GM21447 (cell line): Measurements from ENCODE around the gene KCNV2.
A peak's percentile ranks its signal among the peaks of the same experiment; 100 is the strongest.
"Not testable (repeated sequence)": the region's sequence is repeated elsewhere in the genome, so short reads cannot be mapped to it uniquely, and the experiment has no call there.

Experiments
- ATAC-seq: cut with Tn5 transposase; IDR thresholded peaks from one replicate; pipeline ENCODE4 v1.9.1; 2021; ENCODE audit not compliant: unreplicated experiment

KCNV2 gene

DNA sequence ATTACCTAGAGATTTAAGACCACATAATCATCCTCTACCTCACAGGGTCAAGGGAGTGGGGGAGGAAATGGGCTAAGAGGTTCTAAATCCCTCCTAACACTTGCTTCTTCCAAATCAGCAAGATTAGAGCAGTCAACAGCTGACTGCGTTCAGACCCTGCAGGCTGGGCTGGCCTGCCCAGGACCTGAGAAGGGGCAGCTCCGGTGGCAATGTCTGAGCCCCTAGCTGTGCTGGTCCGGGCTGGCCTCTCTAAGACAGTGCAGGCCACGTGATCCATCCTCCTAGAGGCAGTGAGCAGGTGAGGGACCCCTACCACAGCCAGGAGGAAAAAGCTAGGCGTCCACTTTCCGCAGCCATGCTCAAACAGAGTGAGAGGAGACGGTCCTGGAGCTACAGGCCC is at the start of gene KCNV2:
Gene KCNV2 (plus strand): TSS at position 126 of the 400 bp plus-strand sequence. CDS start 230 bp downstream, at position 356.
- no peak for ATAC-seq

DNA sequence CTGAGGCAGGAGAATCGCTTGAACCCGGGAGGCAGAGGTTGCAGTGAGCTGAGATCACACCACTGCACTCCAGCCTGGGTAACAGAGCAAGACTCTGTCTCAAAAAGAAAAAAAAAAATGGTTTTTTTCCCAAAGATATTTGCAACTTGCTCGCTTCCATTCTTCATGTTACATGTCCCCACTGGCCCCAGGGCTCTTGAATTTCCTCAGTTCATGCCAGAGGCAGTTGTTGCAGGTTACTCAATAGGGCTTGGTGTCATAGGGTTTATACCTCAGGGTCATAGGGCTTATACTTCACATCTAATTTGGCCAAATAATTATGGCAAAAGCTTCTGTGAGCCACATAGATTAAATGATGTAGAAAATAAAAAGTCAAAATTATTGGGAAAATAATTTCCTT is 44.1 kb upstream of the KCNV2 start:
- no peak for ATAC-seq

DNA sequence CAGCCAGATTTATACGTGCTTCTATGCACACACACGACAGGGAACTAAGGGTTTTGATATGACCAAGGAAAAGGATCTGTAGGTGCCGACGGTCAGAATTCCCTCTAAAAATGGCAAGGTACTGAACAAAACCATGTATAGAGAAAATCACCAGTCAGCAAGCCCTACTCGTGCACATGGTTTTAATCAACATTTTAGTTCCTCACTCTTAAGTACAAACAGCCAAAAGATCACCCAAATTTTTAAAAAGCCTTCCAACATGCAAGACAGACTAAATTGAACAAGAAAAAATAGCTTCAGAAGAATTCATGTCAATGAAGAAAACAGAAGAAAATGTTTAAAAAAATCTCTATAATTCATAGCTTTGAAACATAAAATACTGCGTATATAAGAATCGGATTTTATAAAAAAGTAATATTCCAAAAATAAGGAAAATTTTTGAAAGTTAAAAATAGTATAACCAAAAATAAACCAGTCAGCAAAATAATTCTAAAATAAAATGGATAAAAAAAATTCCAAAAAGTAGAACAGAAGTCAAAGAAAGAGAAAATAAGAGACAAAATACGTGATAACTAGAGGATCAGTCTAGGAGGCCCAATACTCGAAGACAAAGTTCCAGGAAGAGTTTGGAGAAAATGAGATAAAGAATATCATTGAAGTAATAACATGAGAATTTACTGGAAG is 43.0 kb upstream of the KCNV2 start:
- no peak for ATAC-seq

DNA sequence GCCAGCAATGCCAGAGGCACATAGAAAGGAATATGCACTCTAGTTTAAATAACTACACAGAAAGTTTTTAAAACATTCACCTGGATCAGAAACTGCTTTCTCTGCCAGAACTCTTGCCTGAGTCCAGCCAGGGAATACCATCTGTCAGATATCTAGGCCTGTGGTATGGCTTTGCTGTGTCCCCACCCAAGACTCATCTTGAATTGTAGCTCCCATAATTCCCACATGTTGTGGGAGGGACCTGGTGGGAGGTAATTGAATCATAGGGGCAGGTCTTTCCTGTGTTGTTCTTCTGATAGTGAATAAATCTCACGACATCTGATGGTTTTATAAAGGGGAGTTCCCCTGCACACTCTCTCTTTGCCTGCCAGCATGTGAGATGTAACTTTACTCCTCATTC is 41.5 kb upstream of the KCNV2 start:
- ATAC-seq, result no peak

DNA sequence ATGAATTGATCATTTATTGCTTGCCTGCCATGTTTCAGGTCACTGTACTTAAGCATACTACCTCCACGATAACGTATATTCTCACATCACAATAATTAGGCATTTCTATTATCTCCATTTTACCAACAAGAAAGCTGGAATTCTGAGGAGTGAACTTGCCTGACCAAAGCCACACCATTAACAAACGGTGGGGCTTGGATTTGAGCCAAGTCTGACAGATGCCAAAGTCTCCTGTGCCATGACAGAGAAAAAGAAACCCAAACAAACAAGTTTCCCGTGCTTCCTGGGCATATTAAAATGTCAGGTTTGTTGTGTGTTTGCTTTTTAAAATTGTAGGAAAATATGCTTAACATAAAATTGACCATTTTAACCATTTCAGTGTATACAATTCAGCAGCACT is 40.8 kb upstream of the KCNV2 start:
- ATAC-seq, result no peak

DNA sequence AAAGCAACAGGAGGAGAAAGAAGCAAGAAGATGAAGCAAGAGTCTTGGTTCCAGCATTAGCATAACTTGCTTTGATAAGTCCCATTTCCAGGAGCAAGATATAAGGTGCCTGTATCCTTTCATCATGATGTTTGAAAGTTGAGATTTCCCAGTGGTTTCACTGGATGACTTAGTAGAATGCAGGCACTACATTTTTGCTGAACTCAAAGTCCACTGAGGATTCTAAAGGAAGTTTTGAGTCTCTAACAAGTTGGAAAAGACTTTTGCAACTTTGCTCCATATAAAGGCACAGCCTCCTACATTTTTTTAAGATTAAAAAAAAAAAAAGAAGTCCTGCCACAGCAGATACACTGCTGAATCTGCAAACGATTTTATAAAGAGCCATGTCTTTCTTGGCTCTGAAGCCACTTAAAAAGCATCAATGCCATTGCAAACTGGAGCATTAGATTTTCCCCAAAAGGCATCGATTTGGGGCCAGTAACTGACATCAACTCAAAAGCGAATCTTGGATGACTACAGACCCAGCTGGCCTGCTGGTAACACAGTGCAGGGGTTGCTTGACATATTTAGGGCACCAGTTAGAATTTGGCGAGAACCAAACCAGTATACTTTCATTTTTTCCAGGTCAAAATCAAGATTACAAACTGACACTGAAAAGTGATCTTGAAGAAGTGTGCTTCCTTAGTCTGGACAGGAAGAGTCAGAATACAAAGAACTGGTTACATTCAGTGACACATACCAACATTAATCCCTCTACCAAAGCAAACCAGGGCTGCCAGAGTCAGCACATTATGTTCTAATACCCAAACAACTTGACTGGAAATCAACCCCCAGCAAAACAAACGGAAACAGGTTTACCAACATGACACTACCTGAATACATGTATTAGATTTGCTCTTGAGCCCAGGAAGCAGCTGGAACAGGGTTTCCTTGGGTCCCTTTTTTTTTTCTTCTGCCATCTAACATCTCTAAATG is 39.1 kb upstream of the KCNV2 start:
- no peak for ATAC-seq

DNA sequence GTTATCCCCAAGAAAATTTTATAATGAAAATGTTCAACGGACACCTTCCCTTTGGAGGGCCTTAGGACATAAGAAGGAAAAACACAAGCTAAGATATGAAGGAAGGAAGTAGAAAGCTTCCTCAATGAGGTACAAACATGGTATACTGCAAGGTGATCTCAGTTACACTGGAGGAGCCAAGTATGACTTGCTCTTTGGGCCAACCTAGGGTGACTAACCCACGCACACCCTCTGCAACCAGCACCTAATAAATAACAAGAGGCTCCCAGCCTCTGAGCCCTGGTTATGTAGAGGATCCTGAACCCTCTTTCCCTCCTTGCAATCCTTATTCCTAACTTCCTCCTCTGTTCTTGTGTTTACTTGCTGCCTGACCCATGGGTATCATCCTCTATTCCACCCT is 38.3 kb upstream of the KCNV2 start:
- ATAC-seq, result no peak

DNA sequence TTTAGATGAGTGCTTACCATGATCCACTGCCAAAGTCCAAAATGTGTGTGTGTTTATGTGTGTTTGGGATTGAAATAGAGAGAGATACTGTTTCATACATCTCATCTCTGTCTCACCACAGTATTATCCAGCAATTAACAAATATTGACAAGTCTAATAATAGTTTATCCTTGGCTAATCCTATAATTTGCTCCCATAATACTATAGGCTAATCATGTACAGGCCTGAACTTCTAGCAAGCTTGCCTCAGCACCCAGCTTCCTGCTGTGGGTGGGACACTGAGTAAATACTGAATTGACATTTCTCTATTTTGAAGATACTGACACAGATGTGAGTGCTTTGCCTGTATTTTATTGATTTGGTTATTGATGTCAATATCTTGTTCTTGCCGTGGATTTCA is 35.3 kb upstream of the KCNV2 start:
- no peak for ATAC-seq

DNA sequence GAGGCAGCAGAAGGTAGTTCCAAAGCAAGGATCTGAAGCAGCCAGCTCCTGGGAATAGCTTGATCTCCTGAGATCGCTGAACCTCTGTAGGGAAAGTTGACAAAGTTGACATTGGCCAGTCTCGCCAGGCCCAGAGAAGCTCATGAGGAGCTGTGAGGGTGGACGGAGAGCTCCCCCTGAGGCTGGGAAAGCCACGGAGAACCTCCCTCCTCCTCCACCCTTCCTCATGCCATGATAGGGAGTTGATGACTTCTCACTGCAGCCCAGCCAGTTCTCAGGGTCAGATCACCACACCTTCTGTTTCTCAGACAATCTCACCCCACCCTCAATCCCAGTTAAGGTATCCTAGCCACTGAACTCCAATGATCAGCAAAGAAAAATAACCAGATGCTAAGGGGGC is 30.4 kb upstream of the KCNV2 start:
- no peak for ATAC-seq

DNA sequence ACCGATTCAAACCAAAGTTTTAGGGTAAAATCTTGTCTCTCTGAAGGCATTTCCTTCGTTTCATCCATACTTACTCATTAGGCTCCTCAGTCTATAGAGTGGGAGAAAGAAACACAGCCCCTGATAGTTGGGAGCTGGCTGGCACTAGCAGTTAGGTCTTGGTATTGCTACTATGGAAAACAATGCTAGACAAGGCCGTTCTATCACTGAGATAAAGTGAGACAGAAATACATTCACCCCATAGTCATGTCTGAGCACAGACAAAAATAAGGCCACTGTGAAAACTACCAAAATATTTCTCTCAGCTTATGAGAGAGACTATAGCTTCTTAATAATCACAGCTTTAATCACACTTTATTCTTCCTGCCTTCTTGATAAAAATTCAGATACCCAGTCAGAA is 28.7 kb upstream of the KCNV2 start:
- no peak for ATAC-seq

DNA sequence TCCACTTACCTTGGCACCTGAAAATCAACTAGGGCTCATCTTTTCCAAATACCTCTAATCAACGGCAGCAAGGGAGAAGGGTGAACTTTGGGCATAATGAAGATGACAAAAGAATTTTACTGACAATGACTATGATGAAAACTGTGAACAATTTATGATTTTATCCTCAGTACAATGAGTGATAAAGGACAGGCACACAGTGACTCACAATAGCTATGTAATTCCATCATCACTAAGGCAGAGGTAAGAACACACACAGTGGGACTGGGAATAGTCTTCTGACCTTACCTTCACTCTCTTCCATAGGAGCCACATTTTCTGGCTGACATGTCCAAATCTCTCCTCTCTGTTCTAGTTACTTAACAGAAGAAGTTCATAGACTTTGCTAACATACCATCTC is 26.1 kb upstream of the KCNV2 start:
- no peak for ATAC-seq

DNA sequence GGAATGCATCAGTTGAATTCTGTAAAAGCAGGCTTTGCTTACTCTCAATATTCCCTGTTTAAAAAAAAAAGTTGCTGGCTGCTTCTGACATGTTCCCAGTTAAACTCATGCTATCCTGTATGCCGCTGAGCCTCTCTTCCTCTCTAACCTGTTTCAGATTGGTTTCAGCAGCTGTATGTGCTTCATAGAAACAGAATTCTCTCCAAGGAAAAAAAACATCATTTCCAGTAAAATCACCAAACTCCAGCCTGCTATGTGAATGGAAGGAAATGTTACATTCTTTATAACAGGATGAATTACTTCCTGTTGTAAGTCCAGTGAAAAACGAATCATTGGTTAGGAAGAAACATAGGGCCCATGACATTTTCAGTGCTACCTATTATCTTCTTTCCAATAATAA is 25.7 kb upstream of the KCNV2 start:
- no peak for ATAC-seq

DNA sequence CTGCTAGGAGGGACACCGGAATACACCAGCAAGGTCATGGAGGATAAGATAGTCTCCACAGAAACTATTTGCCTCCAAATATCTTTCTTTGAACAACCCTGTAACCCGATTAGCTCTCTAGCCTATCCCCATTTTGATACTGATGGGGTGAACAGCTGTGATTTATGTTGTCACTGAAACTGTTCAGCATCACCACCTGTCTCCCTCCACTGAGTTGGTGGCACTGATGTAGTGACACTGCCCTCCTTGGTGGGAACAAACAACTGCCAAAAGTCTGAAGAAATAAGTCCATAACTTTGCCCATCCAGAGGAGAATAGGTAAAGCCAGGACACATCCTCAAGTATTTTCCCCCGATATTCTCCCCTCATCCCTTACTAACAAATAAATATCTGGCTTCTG is 24.3 kb upstream of the KCNV2 start:
- no peak for ATAC-seq

DNA sequence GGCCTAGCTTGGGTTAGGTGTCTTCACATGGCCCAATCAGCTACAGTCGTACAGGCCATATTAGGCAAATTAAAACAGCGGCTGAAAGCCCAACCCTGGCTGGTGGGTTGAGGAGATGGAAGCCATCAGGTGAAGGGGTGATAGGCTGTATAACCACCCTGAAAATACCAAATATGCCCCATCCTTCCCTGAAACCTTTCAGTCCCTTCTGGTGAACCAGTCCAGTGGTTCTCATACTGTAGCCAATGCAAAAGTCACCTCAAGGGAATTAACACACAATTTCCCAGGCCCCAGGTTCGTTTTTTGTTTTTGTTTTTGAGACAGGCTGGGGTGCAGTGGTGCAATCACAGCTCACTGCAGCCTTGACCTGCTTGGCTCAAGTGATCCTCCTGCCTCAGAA is 19.8 kb upstream of the KCNV2 start:
- peak; percentile 95 for ATAC-seq

DNA sequence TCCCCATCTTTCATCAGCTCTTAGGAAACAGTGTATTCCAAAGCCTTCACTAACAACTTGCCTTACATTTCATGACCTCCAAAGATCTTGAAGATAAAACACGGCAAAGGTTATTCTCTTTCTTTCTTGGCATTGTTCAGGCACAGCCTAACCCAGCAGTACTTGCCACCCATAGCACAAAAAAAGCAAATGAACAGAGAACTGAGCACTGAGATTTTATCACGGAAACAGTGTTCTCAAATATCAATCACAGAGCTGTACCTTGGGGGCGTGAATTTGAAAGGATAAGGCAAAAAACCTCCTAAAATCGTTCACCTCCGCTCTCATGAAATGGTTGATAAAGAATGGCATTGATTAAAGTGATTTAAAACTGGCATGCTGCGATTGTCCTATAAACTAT is 16.9 kb upstream of the KCNV2 start:
- ATAC-seq, result no peak

DNA sequence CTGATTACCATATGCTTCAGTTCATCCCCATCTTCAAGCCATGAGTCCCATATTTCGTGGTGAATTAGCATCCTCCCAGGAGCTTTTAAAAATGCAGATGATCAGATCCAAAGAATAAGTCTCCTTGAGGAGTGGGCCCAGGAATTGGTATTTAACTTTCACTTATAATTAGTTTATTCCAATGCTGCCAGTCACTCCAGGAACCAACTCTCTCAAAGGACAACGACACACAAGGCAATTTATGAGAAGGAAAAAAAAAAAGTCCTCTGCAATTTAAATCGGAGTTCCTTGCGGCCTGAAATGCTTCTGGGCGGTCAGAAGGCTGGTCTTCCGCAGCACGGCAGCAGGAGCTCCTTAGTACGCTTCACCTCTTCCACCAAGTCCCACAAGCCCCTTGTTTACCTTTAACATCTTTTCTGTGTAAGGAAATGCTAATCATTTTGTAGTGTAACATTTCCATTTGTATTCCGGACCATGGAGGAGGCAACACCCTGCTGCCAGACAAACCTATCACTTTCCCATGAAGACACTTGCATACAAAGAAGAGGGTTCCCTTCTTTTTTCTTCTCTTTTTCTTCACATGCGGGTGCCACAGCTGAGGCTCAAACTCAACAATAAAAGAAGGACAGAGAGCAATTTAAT is 16.3 kb upstream of the KCNV2 start:
- ATAC-seq, result no peak

DNA sequence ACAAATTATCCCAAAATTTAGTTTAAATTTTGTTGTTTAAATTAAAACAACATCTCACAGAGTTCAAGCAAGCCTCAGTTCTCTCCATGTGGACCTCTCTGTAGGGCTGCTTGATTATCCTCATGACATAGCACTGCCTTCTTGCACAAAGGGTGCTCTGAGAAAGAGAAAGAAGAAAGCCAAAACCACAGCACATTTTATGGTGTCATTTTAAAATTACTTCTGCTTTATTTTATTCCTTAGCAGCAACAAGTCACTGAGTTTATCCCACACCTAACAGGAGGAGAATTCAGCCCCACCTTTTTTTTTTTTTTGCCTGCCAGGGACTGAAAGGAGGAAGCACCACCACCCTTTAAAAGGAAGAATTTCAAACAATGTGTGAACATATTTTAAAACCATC is 12.8 kb upstream of the KCNV2 start:
- ATAC-seq, result no peak

DNA sequence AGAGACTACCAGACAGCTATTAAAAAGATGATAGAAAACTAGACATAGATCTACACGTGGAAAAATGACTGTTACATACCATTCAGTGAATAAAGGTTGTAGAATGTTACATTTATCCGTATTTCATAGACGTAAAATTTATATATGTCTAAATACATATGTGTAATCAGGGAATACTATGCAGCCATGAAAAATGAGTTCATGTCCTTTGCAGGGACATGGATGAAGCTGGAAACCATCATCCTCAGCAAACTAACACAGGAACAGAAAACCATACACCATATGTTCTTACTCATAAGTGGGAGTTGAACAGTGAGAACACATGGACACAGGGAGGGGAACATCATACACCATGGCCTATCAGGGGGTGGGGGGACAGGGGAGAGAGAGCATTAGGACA is 10.1 kb upstream of the KCNV2 start:
- ATAC-seq, result not testable (repeated sequence)

DNA sequence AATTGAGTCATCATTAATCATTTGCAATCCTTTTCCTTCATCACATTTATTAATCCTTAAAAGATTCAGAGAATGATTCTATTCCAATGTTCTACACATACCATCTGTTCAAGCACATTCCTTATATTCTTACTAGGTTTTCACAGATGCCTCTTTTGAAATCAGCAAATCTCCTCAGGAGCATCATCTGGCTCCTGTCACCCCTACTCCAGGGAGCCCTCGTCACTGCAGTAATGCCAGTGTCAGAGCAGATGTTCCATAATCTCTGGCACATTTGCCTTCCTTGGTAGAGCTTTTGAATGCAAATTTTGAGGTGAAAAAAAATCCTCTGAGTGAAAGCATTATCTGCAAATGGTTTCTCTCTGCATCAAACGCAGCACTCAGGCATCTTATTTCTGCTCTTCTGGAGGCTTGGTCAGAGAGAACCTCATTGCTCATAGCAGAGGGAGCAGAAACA is 7.6 kb upstream of the KCNV2 start:
- ATAC-seq, result peak; percentile 74

DNA sequence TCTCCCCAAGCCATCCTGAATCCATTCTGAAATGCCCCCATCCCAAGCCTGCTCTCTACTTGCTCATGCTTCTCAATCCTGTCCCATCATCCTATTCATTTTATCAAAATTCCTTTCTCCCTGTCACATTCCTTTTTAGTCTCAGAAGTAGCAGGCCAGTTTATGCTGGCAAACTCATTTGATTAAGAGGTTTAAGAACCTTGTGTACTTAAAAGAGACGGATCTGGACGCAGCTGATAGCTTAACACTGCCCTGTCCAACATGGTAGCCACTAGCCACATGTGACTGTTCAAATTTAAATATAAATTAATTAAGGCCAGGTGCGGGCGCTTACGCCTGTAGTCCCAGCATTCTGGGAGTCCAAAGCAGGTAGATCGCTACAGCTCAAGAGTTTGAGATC is 5.6 kb upstream of the KCNV2 start:
- ATAC-seq, result no peak

DNA sequence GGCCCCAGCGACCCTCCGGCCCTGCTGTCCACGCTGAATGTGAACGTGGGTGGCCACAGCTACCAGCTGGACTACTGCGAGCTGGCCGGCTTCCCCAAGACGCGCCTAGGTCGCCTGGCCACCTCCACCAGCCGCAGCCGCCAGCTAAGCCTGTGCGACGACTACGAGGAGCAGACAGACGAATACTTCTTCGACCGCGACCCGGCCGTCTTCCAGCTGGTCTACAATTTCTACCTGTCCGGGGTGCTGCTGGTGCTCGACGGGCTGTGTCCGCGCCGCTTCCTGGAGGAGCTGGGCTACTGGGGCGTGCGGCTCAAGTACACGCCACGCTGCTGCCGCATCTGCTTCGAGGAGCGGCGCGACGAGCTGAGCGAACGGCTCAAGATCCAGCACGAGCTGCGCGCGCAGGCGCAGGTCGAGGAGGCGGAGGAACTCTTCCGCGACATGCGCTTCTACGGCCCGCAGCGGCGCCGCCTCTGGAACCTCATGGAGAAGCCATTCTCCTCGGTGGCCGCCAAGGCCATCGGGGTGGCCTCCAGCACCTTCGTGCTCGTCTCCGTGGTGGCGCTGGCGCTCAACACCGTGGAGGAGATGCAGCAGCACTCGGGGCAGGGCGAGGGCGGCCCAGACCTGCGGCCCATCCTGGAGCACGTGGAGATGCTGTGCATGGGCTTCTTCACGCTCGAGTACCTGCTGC is 839 bp downstream of the KCNV2 start:
- no peak for ATAC-seq
